GM18868 (cell line): ENCODE results near the gene GIT1.
A peak's percentile ranks its signal among the peaks of the same experiment; 100 is the strongest.

ENCODE experiments used
- ATAC-seq: cut with Tn5 transposase; IDR thresholded peaks from one replicate; pipeline ENCODE4 v1.9.1; 2021; ENCODE audit warnings: mild to moderate bottlenecking, moderate library complexity; ENCODE audit not compliant: unreplicated experiment

GIT1 gene

DNA sequence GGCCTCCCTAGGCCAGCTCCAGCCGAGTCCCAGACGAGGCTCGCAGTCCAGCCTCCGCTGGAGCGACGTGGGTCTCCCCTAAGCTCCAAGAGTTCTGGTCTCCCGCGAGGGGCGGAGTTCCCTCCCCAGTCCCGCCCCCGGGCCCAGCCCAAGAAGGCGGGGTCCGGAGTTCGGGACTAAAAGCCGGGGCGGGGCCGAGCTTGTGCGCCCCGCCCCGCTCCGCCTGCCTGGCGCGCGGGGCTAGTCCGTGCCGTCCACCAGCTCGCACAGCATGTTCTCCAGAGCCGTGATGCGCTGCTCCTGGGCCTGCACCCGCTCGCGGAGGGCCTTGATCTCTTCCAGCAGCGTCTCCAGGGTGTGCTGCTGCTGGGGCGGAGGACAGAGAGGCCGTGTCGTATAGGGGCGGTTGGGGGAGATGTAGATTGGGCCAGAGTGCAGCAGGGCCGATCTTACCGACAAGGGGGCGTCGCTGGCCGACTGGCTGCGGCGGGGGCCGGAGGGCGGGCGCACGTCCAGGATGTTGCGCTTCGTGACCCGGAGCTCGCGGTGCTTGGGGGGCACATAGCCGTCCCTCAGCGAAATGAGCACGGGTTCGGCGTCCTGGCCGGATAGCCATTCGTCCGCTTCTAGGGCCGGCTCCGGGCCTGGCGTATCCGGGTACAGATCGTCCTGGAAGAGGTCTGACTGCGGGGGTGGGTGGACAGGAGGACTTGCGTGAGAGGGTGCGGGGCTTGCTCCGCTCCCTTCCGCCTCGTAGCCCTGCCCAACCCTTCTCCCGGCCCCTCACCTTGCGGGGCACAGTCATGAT is 26.2 kb upstream of the GIT1 start:
- ATAC-seq, result peak; percentile 49

DNA sequence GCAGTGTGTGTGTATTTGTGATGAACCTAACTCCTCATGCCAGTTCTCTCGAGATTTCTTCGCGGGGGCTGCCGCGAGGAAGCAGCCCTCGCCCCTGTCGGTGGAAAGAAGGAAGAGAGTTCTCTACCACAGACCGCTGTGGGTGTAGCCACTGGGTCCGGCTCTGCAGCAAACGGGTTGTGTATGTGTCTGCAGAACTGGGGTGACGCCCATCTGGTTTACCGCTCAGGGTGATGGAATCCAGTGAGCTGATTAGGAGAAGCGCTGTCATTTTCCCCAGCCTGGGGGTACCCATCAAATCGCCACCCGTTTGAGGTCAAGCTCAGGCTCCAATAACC is 25.6 kb upstream of the GIT1 start:
- no peak for ATAC-seq

DNA sequence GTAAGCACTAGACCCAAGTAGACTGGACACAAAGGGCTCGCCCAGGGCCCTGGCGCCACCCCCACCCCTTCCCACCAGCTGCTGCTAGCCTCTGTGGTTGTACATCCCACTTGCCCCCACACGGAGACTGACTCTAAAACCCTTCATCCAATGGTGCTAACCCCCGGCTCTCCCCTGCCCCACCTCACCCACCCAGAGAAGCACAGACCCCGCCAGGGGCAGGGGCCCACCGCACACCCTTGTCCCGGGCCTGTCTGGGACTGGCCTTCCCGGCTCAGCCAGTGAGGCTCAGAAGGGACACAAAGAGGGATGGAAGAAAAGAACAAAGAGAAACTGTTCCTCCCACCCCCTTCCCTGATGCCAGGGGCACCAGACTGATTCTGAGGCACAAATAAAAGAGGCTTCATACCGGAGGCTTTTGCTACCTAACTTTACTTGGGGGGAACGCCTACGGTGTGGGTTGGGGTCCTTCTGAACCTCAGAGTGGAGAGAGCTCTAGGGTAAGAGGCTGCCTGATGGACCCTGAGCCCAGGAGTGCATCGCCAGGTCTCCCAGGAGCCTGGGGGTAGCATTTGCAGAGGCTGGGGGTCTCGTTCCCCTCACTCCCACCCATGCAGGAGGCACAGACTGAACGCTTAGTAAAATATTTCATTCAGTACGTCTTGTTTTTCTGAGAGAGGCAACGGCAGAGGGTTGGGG is 25.1 kb upstream of the GIT1 start:
- ATAC-seq, result no peak

DNA sequence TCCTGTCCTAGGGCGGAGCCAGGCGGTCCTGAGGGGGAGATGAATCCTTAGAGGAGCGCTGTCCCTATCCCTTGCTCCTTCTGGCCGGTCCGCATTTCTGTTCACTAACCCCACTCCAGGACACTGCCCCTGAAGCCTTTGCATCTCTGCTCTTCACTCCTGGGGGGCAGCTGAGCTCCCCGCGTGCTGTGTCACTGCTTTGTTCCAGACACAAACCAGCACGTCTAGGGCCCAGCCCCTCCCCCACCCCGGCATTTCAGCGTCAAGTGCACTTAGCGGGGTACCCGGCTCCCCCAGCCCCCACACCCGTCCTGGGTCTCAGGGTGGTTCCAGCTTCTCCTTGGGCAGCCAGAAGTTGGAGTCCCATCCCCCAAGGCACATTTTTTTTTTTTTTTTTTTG is 24.4 kb upstream of the GIT1 start:
- no peak for ATAC-seq

DNA sequence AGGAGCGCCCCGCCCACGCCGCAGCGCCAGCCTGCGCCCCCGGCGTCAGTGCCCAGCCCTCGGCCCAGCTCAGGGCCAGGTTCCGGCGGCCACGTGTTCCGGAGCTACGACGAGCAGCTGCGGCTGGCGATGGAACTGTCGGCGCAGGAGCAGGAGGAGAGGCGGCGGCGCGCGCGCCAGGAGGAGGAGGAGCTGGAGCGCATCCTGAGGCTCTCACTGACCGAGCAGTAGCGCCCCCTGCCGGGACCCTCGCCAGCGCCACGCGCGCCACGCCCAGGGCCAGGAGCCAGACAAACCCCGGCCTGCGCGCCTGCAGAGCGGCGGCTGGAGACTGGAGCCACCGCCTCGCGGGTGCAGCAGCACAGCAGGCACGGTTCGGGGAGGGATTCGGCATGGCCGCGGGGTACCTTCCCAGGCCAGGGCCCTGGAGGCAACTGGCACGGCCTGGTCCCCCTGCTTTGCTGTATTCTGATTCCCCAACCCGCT is 23.9 kb upstream of the GIT1 start:
- peak; percentile 32 for ATAC-seq

DNA sequence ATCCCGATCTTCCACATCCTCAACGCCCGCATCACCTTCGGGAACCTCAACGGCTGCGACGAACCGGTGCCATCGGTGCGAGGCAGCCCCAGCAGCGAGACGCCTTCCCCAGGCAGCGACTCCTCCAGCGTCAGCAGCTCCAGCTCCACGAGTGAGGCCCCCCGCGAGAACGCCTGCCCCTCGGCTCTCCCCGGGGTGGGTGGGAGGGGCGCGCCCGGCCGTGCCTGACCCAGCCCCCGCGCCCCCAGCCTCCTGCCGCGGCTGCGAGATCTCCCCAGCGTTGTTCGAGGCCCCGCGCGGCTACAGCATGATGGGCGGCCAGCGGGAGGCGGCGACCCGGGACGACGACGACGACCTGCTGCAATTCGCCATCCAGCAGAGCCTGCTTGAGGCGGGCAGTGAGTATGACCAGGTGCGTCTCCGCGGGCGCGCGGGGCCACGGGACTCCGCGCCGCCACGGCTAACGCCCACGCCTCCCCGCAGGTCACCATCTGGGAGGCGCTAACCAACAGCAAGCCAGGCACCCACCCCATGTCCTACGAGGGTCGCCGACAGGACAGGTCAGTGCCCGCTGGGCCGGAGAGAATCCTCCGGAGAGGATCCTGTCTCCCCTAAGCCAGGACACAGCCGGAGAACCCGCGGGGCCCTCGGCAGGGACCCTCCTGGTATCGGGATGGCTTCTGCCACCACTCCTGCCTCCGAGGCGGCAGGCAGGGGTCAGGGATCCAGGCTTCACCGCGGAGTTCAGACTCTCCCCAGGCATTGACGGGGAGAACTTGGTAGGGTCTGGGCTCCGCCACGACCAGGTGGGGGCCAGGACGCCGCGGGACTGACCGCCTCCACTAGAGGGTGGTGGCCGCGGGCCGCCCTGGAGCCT is 23.2 kb upstream of the GIT1 start:
- ATAC-seq, result no peak

DNA sequence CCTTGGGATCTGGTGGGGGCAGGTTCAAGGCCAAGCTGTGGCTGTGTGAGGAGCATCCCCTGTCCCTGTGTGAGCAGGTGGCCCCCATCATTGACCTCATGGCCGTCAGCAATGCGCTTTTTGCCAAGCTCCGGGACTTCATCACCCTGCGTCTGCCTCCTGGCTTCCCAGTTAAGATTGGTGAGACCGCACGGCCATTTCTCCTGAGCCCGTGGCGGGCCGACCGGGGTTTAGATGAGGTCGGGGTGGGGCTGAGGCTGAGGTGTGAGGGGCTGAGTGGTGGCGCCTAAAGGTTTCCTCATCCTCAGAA is 22.6 kb upstream of the GIT1 start:
- no peak for ATAC-seq

DNA sequence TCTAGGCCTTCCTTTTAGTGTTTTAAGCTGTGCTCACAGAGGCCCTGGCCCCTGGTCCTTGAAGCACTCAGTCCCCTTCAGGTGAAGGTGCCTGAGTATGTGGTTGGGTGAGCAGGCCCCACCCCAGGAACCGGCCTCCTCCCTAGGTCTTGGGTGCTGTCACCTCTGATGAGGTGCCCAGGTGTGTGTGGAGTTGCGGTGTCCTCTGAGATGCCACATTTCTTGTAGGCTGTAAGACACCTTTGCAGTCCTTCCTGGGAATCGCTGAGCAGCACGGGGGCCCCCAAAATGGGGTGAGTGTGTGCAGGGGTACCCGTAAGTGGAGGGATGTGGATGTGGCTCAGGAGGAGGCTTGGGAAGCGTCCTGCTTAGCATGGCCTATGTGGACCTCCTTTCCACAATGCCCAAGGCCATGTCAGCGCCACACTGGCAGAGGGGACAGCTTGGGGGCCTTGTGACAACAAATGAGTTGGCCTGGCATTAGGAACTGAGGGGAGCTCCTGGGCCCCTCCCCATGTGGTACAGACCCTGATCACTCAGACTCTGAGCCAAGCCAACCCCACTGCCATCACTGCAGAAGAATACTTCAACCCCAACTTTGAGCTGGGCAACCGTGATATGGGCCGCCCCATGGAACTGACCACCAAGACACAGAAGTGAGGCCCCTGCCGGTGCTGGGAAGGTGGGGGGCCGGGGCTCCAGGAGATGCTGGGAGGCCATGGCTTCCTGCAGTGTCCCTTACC is 22.1 kb upstream of the GIT1 start:
- ATAC-seq, result no peak

DNA sequence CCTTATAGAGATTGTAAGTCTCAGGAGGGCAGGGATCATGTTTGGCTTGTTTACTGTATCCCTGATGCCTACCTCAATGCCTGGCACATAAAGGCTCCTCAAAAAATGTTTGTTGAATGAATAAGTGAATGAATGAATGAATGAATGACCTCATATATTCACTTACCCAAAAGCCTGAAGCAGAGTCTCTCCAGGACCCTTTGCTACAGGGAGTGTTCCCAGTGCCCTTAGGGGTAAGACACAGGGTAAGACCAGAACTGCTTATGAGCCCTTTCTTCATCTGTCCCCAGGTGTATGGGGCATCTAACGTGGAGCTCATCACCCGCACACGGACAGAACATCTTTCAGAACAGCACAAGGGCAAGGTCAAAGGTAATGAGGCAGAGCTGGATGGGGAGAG is 20.9 kb upstream of the GIT1 start:
- ATAC-seq, result no peak

DNA sequence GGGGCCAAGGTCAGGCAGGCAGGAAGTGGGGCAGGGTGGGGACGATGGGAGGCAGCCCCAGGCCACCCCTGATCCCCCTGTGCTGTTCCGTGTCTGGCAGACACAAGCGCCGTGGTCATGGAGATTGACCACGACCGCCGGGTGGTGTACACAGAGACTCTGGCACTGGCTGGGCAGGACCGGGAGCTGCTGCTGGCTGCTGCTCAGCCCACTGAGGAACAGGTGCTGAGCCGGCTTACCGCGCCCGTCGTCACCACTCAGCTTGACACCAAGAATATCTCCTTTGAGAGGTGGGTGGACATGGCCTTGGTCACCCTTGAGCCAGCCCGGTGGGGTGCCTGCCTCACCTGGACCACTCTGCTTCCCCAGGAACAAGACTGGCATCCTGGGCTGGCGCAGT is 19.5 kb upstream of the GIT1 start:
- ATAC-seq, result no peak

DNA sequence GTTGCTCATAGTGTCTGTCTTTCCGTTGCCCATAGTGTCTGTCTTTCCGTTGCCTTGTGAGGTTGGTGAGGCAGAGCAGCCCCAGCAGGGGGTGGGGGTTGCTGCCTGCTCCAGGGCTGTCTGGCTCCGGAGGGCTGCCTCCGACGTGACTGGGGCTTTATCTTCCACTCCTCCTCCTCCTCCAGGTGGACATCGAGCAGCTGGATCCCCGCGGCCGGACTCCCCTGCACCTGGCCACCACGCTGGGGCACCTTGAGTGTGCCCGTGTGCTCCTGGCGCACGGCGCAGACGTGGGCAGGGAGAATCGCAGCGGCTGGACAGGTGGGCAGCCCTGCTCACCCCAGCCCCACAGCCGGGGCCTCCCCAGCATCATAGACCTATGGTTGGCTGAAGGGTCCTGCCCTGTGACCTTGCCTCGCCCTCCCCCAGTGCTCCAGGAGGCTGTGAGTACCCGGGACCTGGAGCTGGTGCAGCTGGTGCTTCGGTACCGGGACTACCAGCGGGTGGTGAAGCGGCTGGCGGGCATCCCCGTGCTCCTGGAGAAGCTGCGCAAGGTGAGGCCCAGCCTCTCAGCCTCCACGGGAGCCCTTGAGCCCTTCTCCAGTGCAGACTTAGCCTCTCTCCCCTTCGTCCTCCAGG is 18.2 kb upstream of the GIT1 start:
- no peak for ATAC-seq

DNA sequence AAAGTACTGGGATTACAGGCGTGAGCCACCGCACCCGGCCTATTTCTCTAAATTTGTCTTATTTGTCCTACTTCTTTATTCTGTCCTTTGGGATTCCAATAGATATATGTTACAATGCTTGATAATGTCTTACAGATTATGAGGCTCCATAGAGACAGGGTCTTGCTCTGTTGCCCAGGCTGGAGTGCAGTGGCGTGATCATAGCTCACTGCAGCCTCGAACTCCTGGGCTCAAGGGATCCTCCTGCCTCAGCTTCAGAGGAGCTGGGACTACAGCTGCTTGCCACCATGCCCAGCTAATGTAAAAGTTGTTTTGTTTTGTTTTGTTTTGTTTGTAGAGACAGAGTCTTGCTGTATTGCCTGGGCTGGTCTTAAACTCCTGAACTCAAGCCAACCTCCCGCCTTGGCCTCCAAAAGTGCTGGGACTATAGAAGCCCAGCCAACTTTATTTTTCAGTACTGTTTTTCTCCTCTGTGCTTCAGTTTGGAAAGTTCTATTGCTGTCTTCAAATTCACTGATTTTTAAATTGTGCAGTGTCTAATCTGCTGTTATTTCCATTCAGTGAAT is 13.7 kb upstream of the GIT1 start:
- no peak for ATAC-seq

DNA sequence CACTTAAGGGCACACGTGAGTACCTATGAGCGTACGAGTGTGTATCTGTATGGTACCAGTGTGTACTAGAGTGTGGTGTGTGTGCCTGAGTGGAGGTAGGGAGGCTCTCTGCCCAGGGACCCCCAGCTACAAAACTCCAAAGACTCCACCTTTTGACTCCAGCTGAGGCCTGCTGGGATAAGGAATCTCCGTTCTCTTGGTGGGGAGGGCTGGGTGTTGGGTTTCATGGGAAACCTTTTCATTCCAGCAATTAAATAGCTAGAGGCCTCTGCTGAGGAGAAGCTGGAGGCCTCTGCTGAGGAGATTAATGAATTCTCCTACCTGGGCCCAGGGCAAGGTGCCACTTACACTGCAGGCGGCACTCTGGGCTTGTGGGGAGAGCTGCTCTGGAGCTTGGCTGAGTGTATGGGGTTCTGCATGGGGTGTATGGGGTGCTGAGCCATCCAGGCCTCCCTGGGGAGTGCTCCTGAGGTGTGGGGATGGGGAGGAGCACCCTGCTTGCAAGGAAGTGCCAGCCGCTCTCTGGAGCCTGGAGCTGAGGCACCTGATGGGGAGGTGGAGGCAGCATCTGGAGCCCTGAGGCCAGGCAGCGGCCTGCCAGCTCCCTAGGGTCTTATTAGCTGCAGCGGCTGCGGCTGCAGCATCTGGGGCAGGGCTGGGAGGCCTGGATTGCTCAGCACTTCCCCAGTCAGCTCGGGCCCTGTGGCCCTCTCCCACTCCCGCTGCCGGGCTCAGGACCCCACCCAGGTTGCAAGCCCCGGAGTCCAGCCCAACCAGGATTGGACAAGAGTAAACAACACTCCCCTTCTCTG is 8.1 kb upstream of the GIT1 start:
- no peak for ATAC-seq

DNA sequence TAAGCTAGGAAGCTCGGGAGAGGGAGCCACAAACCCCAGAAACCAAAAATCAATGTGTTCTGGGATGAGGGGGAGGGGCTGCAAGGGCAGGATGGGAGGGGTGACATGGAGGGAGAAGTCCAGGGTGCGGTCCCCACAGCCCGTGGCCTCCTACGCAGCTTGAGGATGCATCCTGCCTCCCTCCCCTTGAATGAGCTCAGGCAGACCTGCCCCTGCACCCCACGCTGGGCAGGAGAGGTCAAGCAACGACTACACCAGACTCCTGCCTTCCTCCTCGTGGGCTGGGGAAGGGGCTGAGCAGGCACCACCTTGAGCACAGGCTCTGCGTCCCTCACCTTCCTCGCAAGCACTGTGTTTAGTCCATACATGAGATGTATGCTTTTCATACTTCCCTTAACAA is 7.4 kb upstream of the GIT1 start:
- no peak for ATAC-seq

DNA sequence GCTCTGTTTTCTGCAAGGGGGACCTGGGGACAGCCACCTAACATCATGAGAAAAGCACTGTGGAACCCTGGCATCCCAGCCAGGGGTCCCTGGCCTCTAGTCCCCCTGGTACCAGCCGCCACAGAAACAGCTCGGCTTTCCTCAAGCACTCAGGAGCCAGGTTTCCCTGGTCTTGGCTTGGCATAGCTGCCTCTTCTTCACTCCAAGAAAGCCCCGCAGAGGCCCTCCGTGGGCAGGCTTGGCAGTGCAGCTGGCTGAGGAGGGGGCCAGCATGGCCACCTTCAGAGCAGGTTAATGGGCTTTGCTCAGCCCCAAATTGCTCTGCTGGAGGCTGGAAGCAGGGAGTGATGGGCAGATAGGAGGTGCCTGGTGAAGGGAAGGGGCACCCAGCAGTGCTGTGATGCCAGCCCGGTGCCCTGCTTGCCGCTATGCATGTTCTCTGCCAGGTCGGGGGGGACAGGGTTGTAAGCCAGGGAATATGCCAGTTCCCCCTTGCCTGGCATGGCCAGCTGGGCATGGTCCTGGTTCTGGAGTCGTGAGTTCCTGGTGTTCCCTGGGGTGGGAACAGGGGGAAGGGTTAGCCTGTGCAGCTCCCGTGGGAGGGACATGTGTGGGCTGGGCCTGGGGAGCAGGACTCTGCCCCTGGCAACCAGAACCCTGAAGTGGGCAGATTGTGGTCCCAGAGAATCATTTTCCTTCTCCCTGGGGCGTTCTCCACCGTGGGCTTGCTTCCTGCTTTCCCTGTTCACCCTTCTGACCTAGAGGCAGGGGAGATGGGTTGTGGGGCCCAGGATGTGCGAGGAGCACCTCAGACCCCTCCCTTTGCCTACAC is 6.7 kb upstream of the GIT1 start:
- no peak for ATAC-seq

DNA sequence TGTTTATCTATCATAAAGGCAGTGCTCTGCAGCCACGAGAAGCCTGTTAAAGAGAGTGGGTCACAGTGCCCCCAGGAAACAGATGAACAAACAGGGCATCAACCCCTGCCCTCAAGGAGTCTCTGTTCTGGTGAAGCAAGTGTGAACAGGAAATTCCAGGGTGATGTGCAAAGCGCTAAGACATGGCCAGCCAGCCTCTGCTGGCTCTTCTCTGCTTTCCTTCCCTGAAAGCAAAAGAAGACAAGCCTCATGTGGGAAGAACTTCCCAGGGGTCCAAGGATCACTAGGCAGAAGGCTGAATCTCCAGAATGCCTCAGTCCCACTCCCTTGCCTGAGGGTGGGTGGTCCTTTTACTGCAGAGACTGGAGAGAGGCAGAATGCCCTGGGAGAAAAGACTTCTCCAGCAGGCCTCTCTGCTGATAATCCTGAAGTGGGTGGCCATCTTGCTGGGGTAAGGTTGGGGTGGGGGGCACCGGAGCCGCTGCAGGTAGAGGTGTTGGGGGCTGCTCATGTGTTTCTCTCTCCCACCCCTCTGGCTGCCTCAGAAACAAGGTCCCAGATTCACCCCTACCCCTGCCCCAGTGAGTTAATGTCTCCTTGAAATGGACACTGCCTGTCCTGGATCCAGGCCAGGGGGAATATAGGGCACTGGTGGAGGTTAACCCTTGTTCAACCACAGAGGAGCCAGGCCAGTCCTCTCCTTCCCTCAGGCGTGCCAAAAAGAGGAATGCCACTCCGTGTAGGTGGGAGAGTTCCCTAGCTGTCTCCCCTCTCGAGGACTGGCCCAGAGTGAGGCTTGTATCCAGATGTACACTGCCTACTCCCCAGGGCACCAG is 5.9 kb upstream of the GIT1 start:
- no peak for ATAC-seq

DNA sequence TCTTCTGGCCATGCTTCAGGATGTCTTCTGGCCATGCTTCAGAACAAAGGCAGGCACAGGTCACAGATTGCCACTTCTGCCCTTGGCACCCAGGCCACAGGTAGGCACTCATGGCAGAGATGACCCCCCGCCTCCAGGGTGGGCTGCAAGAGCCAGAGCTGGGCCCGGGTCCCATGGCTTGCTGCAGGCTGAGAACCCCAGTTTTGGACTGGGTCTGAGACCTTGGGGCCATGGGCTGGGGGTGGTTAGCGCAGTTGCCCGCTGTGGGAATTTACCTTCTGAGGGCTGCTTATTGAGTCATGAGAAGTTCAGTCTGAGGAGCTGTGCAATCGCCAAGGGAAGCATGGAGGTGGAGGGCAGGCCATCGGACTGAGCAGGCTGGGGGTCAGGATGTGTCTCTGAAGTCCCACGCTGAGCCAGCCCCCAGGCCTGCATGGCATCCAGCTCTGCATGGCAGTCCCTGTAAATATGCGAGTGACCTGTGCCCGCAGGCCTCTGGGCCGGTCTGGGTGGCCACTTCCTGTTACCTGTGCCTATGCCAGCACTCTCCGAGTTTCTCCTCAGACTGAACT is 5.2 kb upstream of the GIT1 start:
- ATAC-seq, result no peak
